ENCODE data around the gene BORCS6. TPM values are rescaled to one million over a fixed set of nuclear protein-coding genes. Genes with fewer than 3 reads are reported as not detected.

Gene BORCS6
- total and polyA plus RNA-seq, 2 of the 13 experiments (the other 11 are each of a cell fraction or from before 2014, with no cell fraction given) = 2.0 to 5.1 TPM

DNA sequence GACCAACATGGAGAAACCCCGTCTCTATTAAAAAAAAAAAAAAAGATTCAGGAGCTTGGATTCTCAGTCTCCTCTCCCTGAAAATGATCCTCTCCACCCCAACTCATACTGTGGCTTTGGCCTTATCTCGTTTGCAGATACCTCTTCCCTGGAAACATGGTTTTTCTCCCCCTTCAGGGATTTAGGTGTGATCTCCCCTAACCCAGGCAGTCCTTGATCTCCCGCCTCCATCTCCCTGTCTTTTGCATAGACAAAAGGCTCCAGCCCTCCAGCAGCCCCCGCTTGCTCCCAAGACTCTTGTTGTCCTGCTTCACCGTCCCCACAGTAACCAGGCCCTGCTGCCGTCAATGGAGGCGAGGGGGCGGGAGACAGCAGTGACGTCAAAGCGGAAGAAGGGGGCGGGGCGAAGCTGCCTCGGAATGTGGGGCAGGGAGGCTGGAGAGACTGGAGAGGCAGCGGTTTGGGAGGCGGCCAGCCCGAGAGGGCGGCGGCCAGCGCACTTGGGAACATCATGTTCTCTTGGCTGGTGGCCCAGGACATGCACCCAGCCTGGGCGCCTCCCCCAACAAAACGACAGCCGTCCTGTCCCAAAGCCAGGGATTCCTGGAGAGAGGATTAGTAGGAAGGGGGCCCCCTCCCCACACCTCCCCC is 35.9 kb downstream of the BORCS6 start (continued):
- TF ChIP-seq ZNF343 (CRISPR knock-in tag; IDR thresholded peaks at IDR 0.05) = no peak
- TF ChIP-seq JUNB (CRISPR knock-in tag; IDR thresholded peaks at IDR 0.05; ENCODE audit: borderline replicate concordance) = no peak
- no peak for TF ChIP-seq KLF11 (CRISPR knock-in tag; IDR thresholded peaks at IDR 0.05)
- TF ChIP-seq ZC3H13 (CRISPR knock-in tag; IDR thresholded peaks at IDR 0.05) = no peak
- TF ChIP-seq RFXANK (CRISPR knock-in tag; IDR thresholded peaks at IDR 0.05) = no peak
- TF ChIP-seq, protein P1, sequence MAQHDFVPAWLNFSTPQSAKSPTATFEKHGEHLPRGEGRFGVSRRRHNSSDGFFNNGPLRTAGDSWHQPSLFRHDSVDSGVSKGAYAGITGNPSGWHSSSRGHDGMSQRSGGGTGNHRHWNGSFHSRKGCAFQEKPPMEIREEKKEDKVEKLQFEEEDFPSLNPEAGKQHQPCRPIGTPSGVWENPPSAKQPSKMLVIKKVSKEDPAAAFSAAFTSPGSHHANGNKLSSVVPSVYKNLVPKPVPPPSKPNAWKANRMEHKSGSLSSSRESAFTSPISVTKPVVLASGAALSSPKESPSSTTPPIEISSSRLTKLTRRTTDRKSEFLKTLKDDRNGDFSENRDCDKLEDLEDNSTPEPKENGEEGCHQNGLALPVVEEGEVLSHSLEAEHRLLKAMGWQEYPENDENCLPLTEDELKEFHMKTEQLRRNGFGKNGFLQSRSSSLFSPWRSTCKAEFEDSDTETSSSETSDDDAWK (CRISPR knock-in tag; IDR thresholded peaks at IDR 0.05) = no peak
- TF ChIP-seq, protein P2, sequence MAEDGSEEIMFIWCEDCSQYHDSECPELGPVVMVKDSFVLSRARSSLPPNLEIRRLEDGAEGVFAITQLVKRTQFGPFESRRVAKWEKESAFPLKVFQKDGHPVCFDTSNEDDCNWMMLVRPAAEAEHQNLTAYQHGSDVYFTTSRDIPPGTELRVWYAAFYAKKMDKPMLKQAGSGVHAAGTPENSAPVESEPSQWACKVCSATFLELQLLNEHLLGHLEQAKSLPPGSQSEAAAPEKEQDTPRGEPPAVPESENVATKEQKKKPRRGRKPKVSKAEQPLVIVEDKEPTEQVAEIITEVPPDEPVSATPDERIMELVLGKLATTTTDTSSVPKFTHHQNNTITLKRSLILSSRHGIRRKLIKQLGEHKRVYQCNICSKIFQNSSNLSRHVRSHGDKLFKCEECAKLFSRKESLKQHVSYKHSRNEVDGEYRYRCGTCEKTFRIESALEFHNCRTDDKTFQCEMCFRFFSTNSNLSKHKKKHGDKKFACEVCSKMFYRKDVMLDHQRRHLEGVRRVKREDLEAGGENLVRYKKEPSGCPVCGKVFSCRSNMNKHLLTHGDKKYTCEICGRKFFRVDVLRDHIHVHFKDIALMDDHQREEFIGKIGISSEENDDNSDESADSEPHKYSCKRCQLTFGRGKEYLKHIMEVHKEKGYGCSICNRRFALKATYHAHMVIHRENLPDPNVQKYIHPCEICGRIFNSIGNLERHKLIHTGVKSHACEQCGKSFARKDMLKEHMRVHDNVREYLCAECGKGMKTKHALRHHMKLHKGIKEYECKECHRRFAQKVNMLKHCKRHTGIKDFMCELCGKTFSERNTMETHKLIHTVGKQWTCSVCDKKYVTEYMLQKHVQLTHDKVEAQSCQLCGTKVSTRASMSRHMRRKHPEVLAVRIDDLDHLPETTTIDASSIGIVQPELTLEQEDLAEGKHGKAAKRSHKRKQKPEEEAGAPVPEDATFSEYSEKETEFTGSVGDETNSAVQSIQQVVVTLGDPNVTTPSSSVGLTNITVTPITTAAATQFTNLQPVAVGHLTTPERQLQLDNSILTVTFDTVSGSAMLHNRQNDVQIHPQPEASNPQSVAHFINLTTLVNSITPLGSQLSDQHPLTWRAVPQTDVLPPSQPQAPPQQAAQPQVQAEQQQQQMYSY (CRISPR knock-in tag; IDR thresholded peaks at IDR 0.05) = no peak
- TF ChIP-seq KMT2B (CRISPR knock-in tag; IDR thresholded peaks at IDR 0.05) = peak; percentile 30; the same call in 1 of the 2 replicates
- TF ChIP-seq RARG (CRISPR knock-in tag; IDR thresholded peaks at IDR 0.05; ENCODE audit: low read depth) = no peak
- peak; percentile 88 for TF ChIP-seq CREM (IDR thresholded peaks at IDR 0.05)
- TF ChIP-seq CREM (CRISPR knock-in tag; IDR thresholded peaks at IDR 0.05) = no peak
- no peak for TF ChIP-seq NR2C2 (CRISPR knock-in tag; IDR thresholded peaks at IDR 0.05; ENCODE audit: borderline replicate concordance)
- TF ChIP-seq KDM5A (IDR thresholded peaks at IDR 0.05; ENCODE audit: borderline replicate concordance, low read length) = no peak
- no peak for TF ChIP-seq ZNF567 (CRISPR knock-in tag; IDR thresholded peaks at IDR 0.05; ENCODE audit: borderline replicate concordance)
- TF ChIP-seq, protein P3, sequence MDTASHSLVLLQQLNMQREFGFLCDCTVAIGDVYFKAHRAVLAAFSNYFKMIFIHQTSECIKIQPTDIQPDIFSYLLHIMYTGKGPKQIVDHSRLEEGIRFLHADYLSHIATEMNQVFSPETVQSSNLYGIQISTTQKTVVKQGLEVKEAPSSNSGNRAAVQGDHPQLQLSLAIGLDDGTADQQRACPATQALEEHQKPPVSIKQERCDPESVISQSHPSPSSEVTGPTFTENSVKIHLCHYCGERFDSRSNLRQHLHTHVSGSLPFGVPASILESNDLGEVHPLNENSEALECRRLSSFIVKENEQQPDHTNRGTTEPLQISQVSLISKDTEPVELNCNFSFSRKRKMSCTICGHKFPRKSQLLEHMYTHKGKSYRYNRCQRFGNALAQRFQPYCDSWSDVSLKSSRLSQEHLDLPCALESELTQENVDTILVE (CRISPR knock-in tag; IDR thresholded peaks at IDR 0.05) = no peak
- no peak for TF ChIP-seq ZNF326 (CRISPR knock-in tag; IDR thresholded peaks at IDR 0.05; ENCODE audit: borderline replicate concordance)
- peak; percentile 52; the same call in 1 of the 2 replicates for TF ChIP-seq ZSCAN31 (CRISPR knock-in tag; IDR thresholded peaks at IDR 0.05; ENCODE audit: low read depth)
- TF ChIP-seq MEF2D (CRISPR knock-in tag; IDR thresholded peaks at IDR 0.05) = no peak
- TF ChIP-seq YEATS4 (CRISPR knock-in tag; IDR thresholded peaks at IDR 0.05; ENCODE audit: borderline replicate concordance) = no peak
- TF ChIP-seq POLR2G (IDR thresholded peaks at IDR 0.05; ENCODE audit: low read depth, low read length) = no peak

Measured in HepG2 (cell line).